Activated naive CD8-positive, alpha-beta T cell treated with anti-CD3 and anti-CD28 coated beads, Interleukin-2, amount 10 ng/mL, durations not matched to agents 7 days and 5 days (primary cell): ENCODE measurements around the gene CPA4. TPM values are rescaled to one million over a fixed set of nuclear protein-coding genes. Genes with fewer than 3 reads are reported as not detected.

Experiments
- ATAC-seq: fragments of 150-1000 bp; cut with Tn5 transposase; one replicate; pipeline ENCODE4 v1.10.0; 2021; ENCODE audit warnings: low read depth, moderate library complexity
- POLR2A ChIA-PET: fragments of 350-600 bp; sonication (Branson Sonifier 250); formaldehyde crosslinking; loops from one replicate; lab custom pipeline; 2021; ENCODE audit warnings: antibody characterized with exemption; lab: Charles Lee
- DNase-seq: peaks from one replicate; pipeline ENCODE4 v3.0.0; 2021
- H3K27ac Mint-ChIP-seq: one replicate; pipeline ENCODE4 v1.8.0; 2022; ENCODE audit warnings: mild to moderate bottlenecking, mixed read lengths
- H3K27me3 Mint-ChIP-seq: one replicate; pipeline ENCODE4 v1.8.0; 2022; ENCODE audit warnings: mild to moderate bottlenecking, moderate library complexity, mixed read lengths
- H3K36me3 Mint-ChIP-seq: one replicate; pipeline ENCODE4 v1.8.0; 2021; ENCODE audit warnings: mild to moderate bottlenecking, mixed read lengths
- H3K4me1 Mint-ChIP-seq: one replicate; pipeline ENCODE4 v1.8.0; 2021; ENCODE audit warnings: mixed read lengths
- H3K4me3 Mint-ChIP-seq: one replicate; pipeline ENCODE4 v1.8.0; 2022; ENCODE audit warnings: mild to moderate bottlenecking, moderate library complexity, mixed read lengths
- H3K9me3 Mint-ChIP-seq: one replicate; pipeline ENCODE4 v1.8.0; 2021; ENCODE audit warnings: mixed read lengths
- total RNA-seq, 2 experiments: library from RNA; stranded (reverse); gene quantifications; one replicate each; pipeline ENCODE4 v1.2.3, GENCODE V29; 2021

Gene CPA4
- total RNA-seq, 2 experiments from 2014 or later = not detected

GRCh38 chr7:130346177-130346905 is 53.4 kb downstream of the CPA4 start:
- ATAC-seq (no peak), DNase-seq (no peak)
- H3K9me3 Mint-ChIP-seq = peaks cover 2% of the 10 kb centered on the region
- no peak overlapping the region for H3K4me3 Mint-ChIP-seq
- no peaks in the 10 kb centered on the region for H3K36me3 Mint-ChIP-seq
- no peak overlapping the region for H3K27ac Mint-ChIP-seq
- POLR2A ChIA-PET = no interaction called here
- peaks cover 3% of the 10 kb centered on the region for H3K4me1 Mint-ChIP-seq
- H3K27me3 Mint-ChIP-seq = no peaks in the 10 kb centered on the region

- POLR2A ChIA-PET = no interaction called here
- DNase-seq (no peak), ATAC-seq (no peak)
- H3K4me1 Mint-ChIP-seq = peaks cover 6% of the 10 kb centered on the region
- H3K4me3 Mint-ChIP-seq = no peak overlapping the region
- no peaks in the 10 kb centered on the region for H3K36me3 Mint-ChIP-seq
- H3K27me3 Mint-ChIP-seq = no peaks in the 10 kb centered on the region
- no peak overlapping the region for H3K27ac Mint-ChIP-seq
- H3K9me3 Mint-ChIP-seq = peaks cover 2% of the 10 kb centered on the region
These were observed 54.0 kb downstream of the CPA4 start for GRCh38 chr7:130346941-130347340.

- POLR2A ChIA-PET = interaction anchor here (0.5 kb wide), 1 partner anchor 41 kb away, joined by 4 read pairs; no protein-coding TSS in a partner anchor
- Mint-ChIP-seq H3K36me3 (no peaks in the 10 kb centered on the region), H3K4me3 (no peak overlapping the region), H3K9me3 (no peaks in the 10 kb centered on the region), H3K27me3 (no peaks in the 10 kb centered on the region), H3K4me1 (peaks cover 6% of the 10 kb centered on the region), H3K27ac (no peak overlapping the region)
- ATAC-seq = no peak
- DNase-seq = no peak
These were observed 57.2 kb downstream of the CPA4 start for GRCh38 chr7:130349911-130350782.

GRCh38 chr7:130350945-130351790 is 58.2 kb downstream of the CPA4 start:
- no peak overlapping the region for H3K4me3 Mint-ChIP-seq
- H3K36me3 Mint-ChIP-seq = no peaks in the 10 kb centered on the region
- H3K9me3 Mint-ChIP-seq = no peaks in the 10 kb centered on the region
- peaks cover 6% of the 10 kb centered on the region for H3K4me1 Mint-ChIP-seq
- ATAC-seq (no peak), DNase-seq (no peak)
- H3K27ac Mint-ChIP-seq = peak overlapping the region; percentile 36
- H3K27me3 Mint-ChIP-seq = no peaks in the 10 kb centered on the region
- POLR2A ChIA-PET = no interaction called here

GRCh38 chr7:130351791-130352090 is 58.8 kb downstream of the CPA4 start:
- no peaks in the 10 kb centered on the region for H3K27me3 Mint-ChIP-seq
- H3K36me3 Mint-ChIP-seq = no peaks in the 10 kb centered on the region
- ATAC-seq (no peak), DNase-seq (no peak)
- H3K4me3 Mint-ChIP-seq = no peak overlapping the region
- POLR2A ChIA-PET = no interaction called here
- no peak overlapping the region for H3K27ac Mint-ChIP-seq
- H3K4me1 Mint-ChIP-seq = peaks cover 6% of the 10 kb centered on the region
- no peaks in the 10 kb centered on the region for H3K9me3 Mint-ChIP-seq

GRCh38 chr7:130352194-130353074 is 59.5 kb downstream of the CPA4 start:
- POLR2A ChIA-PET = no interaction called here
- Mint-ChIP-seq H3K27ac (no peak overlapping the region), H3K9me3 (no peaks in the 10 kb centered on the region), H3K36me3 (no peaks in the 10 kb centered on the region), H3K4me1 (peaks cover 6% of the 10 kb centered on the region), H3K27me3 (no peaks in the 10 kb centered on the region), H3K4me3 (no peak overlapping the region)
- DNase-seq (no peak), ATAC-seq (no peak)

- H3K36me3 Mint-ChIP-seq = no peaks in the 10 kb centered on the region
- POLR2A ChIA-PET = no interaction called here
- no peak overlapping the region for H3K27ac Mint-ChIP-seq
- DNase-seq (no peak), ATAC-seq (no peak)
- H3K4me3 Mint-ChIP-seq = no peak overlapping the region
- peaks cover under 1% of the 10 kb centered on the region for H3K9me3 Mint-ChIP-seq
- no peaks in the 10 kb centered on the region for H3K27me3 Mint-ChIP-seq
- peaks cover 6% of the 10 kb centered on the region for H3K4me1 Mint-ChIP-seq
These were observed 60.2 kb downstream of the CPA4 start for GRCh38 chr7:130353196-130353595.

- no peak for DNase-seq
- ATAC-seq = no peak
- H3K4me1 Mint-ChIP-seq = peaks cover 3% of the 10 kb centered on the region
- peaks cover 3% of the 10 kb centered on the region for H3K36me3 Mint-ChIP-seq
- H3K9me3 Mint-ChIP-seq = peaks cover 18% of the 10 kb centered on the region
- H3K4me3 Mint-ChIP-seq = no peak overlapping the region
- no peak overlapping the region for H3K27ac Mint-ChIP-seq
- H3K27me3 Mint-ChIP-seq = no peaks in the 10 kb centered on the region
- POLR2A ChIA-PET = no interaction called here
These were observed 63.3 kb downstream of the CPA4 start for GRCh38 chr7:130356121-130356875.

GRCh38 chr7:130356876-130357611 is 64.1 kb downstream of the CPA4 start:
- Mint-ChIP-seq H3K9me3 (peaks cover 18% of the 10 kb centered on the region), H3K36me3 (peaks cover 3% of the 10 kb centered on the region), H3K27ac (no peak overlapping the region), H3K4me3 (no peak overlapping the region), H3K27me3 (no peaks in the 10 kb centered on the region), H3K4me1 (no peaks in the 10 kb centered on the region)
- POLR2A ChIA-PET = no interaction called here
- DNase-seq (no peak), ATAC-seq (no peak)

GRCh38 chr7:130358471-130358870 is 65.5 kb downstream of the CPA4 start:
- Mint-ChIP-seq H3K27ac (no peak overlapping the region), H3K9me3 (peaks cover 18% of the 10 kb centered on the region), H3K36me3 (peaks cover 3% of the 10 kb centered on the region), H3K4me1 (no peaks in the 10 kb centered on the region), H3K27me3 (no peaks in the 10 kb centered on the region), H3K4me3 (no peak overlapping the region)
- POLR2A ChIA-PET = no interaction called here
- ATAC-seq = no peak
- DNase-seq = no peak

- no peak for ATAC-seq
- peaks cover 3% of the 10 kb centered on the region for H3K36me3 Mint-ChIP-seq
- no peak overlapping the region for H3K4me3 Mint-ChIP-seq
- DNase-seq = no peak
- POLR2A ChIA-PET = no interaction called here
- H3K9me3 Mint-ChIP-seq = peaks cover 18% of the 10 kb centered on the region
- no peak overlapping the region for H3K27ac Mint-ChIP-seq
- no peaks in the 10 kb centered on the region for H3K4me1 Mint-ChIP-seq
- no peaks in the 10 kb centered on the region for H3K27me3 Mint-ChIP-seq
These were observed 66.4 kb downstream of the CPA4 start for GRCh38 chr7:130359276-130359857.
